ENCODE data around the gene LINGO4.

LINGO4 gene

GRCh38 chr1:151803164-151803563, 2.1 kb downstream of the LINGO4 start:
- TF ChIP-seq, protein P1, sequence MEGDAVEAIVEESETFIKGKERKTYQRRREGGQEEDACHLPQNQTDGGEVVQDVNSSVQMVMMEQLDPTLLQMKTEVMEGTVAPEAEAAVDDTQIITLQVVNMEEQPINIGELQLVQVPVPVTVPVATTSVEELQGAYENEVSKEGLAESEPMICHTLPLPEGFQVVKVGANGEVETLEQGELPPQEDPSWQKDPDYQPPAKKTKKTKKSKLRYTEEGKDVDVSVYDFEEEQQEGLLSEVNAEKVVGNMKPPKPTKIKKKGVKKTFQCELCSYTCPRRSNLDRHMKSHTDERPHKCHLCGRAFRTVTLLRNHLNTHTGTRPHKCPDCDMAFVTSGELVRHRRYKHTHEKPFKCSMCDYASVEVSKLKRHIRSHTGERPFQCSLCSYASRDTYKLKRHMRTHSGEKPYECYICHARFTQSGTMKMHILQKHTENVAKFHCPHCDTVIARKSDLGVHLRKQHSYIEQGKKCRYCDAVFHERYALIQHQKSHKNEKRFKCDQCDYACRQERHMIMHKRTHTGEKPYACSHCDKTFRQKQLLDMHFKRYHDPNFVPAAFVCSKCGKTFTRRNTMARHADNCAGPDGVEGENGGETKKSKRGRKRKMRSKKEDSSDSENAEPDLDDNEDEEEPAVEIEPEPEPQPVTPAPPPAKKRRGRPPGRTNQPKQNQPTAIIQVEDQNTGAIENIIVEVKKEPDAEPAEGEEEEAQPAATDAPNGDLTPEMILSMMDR (IDR thresholded peaks at IDR 0.05; ENCODE audit: control insufficient read depth, insufficient read depth, low read depth, low read length, missing control alignments) = no peak
- DNase-seq (ENCODE audit: low read depth) = no peak
- no peak overlapping the region for H3K4me3 ChIP-seq (ENCODE audit: control insufficient read depth, low read depth, low read length)

GRCh38 chr1:151802372-151802771, 2.8 kb downstream of the LINGO4 start:
- DNase-seq (ENCODE audit: low read depth) = no peak
- H3K4me3 ChIP-seq (ENCODE audit: control insufficient read depth, low read depth, low read length) = no peak overlapping the region
- TF ChIP-seq, protein P1 (IDR thresholded peaks at IDR 0.05; ENCODE audit: control insufficient read depth, insufficient read depth, low read depth, low read length, missing control alignments) = no peak

DNA sequence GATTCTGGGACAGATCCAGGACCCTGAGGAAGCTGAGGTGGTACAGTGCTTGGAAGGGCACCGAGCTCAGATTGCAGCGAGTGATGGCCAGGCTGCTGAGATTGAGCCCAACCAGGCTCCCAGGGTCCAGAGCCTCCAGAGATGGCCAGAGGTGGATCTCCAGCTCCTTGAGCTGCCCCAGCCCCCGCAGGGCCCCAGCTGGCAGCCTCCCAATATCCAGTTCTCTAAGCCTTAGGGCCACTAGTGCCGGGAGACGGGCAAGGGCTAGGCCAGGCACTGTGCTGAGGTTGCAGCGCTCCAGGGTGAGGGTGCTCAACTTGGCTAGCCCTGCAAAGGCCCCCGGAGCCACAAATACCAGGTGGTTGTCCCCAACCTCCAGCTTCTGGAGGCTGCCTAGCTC, 3.4 kb downstream of the LINGO4 start:
- DNase-seq (ENCODE audit: low read depth) = no peak
- H3K4me3 ChIP-seq (ENCODE audit: control insufficient read depth, low read depth, low read length) = no peak overlapping the region
- TF ChIP-seq, protein P1 (IDR thresholded peaks at IDR 0.05; ENCODE audit: control insufficient read depth, insufficient read depth, low read depth, low read length, missing control alignments) = no peak

GRCh38 chr1:151801310-151801820, 3.9 kb downstream of the LINGO4 start:
- H3K4me3 ChIP-seq (ENCODE audit: control insufficient read depth, low read depth, low read length) = no peak overlapping the region
- TF ChIP-seq, protein P1 (IDR thresholded peaks at IDR 0.05; ENCODE audit: control insufficient read depth, insufficient read depth, low read depth, low read length, missing control alignments) = no peak
- no peak for DNase-seq (ENCODE audit: low read depth)

GRCh38 chr1:151800830-151801229, 4.4 kb downstream of the LINGO4 start:
- no peak overlapping the region for H3K4me3 ChIP-seq (ENCODE audit: control insufficient read depth, low read depth, low read length)
- DNase-seq (ENCODE audit: low read depth) = no peak
- TF ChIP-seq, protein P1 (IDR thresholded peaks at IDR 0.05; ENCODE audit: control insufficient read depth, insufficient read depth, low read depth, low read length, missing control alignments) = no peak

GRCh38 chr1:151799179-151800022, 5.8 kb downstream of the LINGO4 start:
- no peak overlapping the region for H3K4me3 ChIP-seq (ENCODE audit: control insufficient read depth, low read depth, low read length)
- TF ChIP-seq, protein P1 (IDR thresholded peaks at IDR 0.05; ENCODE audit: control insufficient read depth, insufficient read depth, low read depth, low read length, missing control alignments) = no peak
- DNase-seq (ENCODE audit: low read depth) = no peak

All from AG09309 (cell line).